HG03460 (cell line): ENCODE measurements around the gene SLFN14.
"Not testable (repeated sequence)": the region's sequence is repeated elsewhere in the genome, so short reads cannot be mapped to it uniquely, and the experiment has no call there.

Experiments
- ATAC-seq: cut with Tn5 transposase; IDR thresholded peaks from one replicate; pipeline ENCODE4 v1.9.1; 2021; ENCODE audit not compliant: unreplicated experiment

Gene SLFN14

DNA sequence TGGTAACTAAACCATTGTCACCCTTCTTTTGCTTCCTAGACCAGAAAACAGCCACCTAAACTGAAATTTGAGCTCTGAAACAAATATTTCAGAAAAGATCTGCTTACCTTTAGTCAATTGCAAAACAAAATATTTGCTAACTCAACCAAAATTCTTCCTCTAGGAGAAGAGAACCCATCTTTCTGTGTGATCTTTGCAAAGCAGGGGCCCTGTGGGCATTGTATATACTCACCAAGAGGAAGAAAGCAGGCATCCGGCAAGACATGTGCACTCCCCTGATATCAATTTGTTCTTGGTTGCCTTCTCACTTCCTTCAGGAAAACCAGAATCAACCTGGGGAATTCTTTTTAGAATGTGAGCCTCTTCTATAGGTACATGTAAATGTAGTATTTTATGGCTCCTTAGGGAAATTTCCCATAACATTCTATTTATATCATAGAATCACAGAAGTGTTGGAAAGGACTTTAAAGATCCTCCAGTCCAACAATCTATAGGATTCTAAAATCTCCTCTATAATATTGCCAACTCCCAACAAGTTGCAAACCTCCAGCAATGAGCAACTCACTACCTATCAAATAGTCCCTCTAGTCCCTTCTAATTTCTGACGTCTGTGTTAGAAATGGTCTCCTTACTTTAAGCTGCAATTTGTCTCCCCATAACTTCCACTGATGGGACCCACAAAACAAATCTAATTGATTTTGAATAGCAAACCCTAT lies 966 bp downstream of the SLFN14 start:
- no peak for ATAC-seq

DNA sequence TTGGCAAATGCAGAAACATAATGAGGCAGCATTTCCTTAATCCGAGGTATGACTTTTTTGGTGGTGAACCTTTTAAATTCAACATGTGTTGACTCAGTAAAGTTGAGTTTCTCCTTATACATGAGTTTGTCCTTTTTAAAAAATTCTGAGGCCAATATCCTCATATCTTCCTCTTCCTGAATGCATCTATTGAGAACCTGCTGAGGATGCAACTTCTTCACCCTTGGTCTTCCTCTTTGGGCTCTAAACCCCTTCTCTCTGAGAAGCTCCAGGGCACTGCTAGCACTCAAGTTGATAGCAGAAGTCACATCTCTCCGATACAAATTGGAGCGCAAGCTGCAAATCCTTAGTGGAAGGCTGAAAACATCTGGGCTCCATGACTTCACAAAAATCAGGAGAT lies 3.3 kb downstream of the SLFN14 start:
- no peak for ATAC-seq

DNA sequence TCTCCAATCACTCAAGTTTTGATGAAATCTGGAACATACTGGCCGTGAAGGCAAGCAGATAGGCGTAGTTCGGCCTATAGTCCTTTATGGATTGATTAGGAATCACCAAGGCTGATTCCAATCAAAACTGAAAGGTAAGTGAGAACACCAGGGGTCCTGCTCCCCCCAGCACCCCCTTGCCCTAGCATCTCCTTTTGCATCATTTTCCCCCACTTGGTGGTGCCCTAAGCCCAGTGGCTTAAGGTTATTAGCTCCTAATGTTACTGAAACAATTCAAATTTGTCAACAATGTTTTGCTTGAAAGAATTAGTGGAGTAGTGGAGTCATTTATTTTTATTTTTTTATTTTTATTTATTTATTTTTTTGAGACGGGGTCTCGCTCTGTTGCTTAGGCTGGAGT lies 4.9 kb downstream of the SLFN14 start:
- ATAC-seq = no peak

DNA sequence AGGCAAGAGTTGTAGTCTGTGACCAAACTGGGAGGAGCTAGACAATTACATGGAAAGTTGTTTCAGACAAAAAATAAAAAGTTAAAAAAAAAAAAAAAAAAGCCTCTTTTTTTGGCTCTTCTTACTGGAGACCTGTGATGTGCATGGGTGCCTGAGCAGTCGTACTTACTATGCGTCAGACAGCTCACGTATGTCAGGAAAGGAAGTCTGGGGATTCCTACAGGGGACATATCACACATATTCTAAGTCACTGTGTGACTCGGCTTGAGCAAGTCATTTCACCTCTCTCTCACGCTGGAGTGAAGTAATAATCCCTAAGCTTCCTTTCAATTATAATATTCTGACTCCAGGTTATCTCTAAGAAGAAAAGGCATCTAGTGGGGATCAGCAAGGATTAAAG lies 6.0 kb downstream of the SLFN14 start:
- no peak for ATAC-seq

DNA sequence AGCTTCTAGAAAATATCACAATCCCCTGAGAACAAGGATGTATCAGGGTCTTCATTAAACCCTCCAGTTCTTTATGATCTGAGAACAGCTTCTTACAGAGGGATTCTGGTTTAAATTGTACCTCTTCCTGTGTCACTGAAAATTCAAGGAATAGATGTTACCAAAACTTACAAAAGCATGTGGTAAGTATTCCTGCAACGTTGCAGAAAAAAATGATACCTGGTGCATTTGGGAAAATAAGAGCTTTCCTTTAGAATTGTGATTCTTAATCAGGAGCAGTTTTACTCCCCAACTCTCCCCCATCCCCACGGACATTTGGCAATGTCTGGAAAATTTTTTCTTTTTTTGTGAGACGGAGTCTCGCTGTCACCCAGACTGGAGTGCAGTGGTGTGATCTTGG lies 7.3 kb downstream of the SLFN14 start:
- no peak for ATAC-seq

DNA sequence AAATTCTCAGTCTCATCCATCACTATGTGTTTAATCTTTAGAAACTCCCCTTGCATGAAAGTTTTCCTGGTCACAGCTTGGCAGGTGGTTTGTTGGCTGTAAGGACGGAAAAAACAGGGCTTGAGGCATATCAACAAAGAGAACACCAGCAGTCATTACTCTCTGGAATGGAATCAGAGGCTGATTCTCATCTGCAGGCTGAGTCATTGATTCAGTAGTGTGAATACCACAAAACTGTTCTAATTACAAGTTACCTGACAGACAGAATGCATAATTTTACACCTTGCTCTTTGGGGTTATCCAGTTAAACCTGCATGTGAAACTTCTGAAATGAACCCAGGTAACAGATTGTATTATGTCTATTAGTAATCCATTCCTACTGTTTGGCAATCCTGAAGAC lies 11.6 kb downstream of the SLFN14 start:
- ATAC-seq = no peak

DNA sequence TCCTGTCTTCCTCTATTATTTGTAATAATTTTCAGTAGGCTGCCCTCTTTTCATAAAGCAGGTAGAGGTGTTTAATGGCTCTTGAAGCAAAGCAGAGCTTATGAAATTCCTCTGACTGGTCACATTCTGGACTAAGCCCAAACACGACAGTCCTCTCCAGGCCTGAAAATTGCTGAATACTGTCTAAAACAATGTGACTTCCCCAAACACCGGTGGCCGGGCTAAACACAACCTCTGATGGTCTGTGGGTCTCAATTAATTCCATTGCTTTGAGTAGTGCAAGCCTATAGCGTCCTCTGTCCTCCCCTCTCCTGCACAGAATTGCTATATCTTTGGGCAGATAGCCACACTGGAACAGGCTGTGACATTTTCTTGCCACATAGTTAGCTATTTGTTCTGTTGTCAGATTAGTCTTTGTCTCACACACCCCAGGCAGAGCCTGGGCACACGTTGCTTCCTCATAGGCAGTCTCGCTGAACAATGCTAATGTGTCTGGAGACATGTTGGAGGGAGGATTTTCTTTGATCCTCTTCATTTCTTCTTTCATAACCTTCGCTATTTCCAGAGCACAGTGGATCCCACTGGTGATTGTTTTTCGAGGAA lies 12.3 kb downstream of the SLFN14 start:
- no peak for ATAC-seq

DNA sequence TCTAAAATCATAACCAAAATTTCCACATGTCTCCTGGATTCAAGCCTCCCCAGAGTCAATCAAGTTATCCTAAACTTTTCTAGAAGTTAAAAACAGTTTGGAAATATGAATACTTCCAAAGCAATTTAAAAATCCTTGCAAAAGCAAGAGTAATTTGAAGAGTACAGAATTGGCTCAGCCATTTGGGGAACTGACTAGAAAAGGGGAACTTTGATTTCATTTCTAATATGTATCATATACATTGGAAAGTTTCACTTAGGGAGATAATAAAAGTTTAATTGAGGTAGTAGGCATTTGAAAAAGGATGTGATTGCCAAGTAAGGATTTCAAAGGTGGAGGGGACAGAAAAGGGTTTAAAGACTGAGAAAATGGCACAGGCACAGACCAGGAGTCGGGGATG lies 14.1 kb downstream of the SLFN14 start:
- ATAC-seq = no peak

DNA sequence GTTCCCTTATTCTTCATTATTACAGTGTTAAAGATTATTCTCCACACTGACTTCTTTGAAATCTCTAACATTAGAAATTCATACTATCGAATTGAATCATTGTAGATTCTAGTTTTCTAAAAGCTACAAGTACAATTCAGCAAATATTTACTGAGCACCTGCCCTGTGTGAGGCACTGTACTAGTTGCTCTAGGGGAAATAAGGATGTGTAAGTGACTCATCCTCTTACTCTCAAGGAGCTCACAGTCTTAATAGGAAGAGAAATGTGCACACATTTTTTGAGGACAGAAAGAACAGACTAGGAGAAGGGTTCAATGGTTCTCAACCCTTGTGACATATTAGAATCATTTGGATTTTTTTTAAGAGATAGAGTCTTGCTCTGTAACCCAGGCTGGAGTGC lies 15.5 kb downstream of the SLFN14 start:
- ATAC-seq = no peak

DNA sequence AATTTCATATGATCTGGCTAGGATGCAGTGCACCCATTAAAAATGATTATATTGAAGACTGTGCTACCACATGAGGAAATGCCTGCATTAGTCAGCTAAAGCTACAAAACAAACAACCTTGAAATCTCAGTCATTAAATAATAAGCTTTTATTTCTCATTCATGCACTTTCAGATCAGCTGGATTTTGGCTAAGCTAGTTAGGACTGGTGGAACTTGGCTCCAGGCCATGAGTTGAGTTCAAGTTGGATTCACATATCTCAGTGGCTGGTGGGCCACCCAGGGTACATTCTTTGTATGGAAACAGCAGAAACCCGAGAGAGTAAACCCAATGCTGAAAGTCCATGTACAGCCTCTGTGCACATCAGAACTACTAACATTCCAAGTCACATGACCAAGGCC lies 16.8 kb downstream of the SLFN14 start:
- no peak for ATAC-seq

DNA sequence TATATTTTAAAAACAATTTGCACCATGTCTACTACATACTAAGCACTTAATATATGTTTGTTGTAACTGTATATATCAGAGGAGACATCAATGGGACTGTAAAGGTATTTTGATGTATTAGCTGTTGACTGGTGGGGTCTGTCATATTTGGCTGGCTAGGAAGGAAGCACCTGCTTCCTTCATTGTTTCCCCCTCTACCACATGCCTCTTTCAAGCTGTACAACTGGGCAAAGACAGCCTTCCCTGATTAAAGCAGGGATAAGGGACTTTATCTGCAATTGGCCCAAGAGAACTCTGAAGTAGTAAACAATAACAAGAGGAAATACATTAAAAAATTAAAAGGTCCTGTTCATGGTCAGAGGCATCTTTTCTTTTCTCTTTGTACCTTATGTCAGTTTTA lies 17.6 kb downstream of the SLFN14 start:
- no peak for ATAC-seq

DNA sequence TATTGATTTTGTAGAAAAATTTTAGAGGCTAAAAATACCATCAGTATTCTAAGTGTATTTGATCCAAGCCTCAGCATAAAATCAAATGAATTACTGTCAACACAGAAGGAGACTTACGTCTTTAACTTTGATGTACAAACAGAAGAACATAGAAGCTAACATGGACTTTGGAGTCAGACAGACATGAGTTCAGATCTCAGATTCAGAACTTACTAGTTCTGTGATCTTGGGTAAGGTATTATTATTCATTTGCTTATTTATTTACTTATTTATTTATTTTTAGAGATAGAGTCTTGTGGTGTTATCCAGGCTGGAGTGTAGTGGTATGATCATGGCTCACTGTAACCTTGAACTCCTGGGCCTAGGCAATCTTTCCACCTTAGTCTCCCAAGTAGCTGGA lies 19.2 kb downstream of the SLFN14 start:
- ATAC-seq = no peak

DNA sequence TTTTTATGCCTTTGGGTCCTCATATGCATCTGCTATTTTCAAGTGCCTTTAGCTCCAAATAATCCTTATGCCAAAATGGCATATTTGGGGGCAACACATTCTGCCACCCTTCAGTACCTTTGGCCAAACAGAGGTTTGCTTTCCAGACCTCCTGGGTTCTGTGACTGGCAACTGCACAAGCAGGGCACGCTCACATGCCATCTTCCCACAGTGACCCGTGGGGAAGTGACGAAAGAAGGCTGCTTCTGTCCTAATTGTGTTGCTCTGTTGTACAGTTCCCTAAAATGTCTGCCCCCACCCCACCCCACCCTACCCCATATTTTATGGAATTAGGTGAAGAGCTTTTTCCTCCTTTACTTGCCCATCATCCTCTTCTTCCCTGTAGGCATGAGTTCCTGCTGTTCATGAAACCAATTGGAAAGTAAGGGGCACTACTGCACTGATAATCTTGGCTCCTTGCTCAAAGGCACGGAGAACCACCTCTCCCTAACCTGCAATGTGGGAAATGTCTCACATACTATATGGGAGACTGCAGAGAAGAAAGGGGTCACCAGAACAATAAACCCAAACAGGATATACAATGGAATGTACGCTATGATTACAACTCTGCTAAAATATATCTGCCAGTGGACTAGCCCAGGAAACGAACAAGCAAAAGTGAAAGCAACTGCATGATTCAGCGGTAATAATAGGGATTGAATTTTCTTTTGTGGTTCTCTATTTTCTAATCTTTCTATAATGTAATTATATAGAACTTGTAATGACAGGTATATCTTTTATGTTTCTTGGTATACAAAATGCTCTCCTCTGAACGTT lies 19.8 kb downstream of the SLFN14 start:
- no peak for ATAC-seq

DNA sequence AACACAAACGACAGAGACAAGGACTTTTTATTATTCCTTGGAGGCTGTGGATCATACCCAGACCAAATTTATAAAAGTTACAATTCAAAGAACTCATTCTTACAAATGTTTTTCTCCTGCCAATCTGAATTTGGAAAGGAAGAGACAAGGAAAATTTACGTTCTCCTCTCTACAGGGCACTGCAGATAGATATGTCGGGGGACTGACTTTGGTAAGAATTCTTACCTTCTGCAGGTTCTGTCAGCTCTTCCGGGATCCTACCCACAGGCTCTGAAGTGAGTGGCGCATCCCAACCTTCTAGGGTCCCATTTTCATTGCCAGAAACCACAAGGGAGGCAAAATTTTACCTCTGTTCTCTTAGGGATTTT lies 21.0 kb downstream of the SLFN14 start:
- no peak for ATAC-seq

DNA sequence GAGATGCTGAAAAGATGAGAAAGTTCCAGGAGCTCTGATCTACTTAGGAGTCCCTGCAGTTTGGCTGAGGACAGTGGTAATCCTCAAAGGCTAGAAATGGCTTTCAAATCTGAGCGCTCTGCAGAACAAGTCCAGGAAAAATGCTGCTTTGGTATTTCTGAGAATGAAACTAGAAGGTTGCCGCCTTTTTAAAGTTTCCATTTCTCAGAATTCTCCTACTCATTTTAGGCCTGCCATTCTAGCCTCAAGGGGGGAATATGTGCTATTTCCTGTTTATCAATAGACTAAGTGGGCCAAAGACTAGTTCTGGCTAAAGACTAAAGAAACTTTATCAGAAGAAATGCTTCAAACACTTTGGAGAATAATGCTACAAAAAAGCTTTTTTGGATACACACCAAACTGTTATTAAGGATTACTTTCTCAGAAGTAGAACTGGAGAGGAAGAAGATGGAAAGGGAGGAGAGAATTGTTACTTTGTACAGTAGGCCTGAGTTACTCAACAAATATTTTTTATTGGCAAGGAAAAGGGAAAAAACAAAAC lies 22.9 kb downstream of the SLFN14 start, which contains the start of gene SLFN12L:
SLFN12L (minus strand) TSS at position 78 of the 541 bp plus-strand sequence. CDS start 15,314 bp downstream, outside the sequence.
- no peak for ATAC-seq

DNA sequence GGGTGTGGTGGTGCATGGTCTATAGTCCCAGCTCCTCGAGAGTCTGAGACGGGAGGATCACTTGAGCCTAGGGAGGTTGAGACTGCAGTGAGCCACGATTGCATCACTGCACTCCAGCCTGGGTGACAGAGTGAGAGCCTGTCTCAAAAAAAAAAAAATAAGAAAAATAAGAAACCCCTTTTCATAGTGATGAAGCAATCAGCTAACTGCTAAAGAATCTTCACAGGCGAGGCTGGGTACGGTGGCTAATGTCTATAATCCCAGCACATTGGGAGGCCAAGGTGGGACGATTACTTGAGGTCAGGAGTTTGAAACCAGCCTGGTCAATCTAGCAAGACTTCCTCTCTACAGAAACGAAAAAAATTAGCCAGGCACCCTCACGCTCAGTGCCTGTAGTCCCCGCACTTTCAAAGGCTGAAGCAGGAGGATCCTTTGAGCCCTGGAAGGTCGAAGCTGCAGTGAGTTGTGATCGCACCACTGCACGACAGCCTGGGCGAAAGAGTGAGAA lies 23.9 kb downstream of the SLFN14 start:
- no peak for ATAC-seq

DNA sequence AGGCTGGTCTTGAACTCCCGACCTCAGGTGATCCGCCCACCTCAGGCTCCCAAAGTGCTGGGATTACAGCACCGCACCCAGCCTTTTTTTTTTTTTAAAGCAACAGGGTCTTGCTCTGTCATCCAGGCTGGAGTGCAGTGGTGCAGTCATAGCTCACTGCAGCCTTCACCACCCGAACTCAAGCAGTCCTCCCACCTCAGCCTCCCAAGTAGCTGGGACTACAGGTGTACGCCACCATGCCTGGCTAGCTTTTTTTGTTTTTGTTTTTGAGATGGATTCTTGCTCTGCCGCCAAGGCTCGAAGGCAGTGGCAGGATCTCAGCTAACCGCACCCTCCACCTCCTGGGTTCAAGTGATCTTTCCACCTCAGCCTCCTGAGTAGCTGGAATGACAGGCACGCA lies 25.2 kb downstream of the SLFN14 start:
- ATAC-seq = not testable (repeated sequence)

DNA sequence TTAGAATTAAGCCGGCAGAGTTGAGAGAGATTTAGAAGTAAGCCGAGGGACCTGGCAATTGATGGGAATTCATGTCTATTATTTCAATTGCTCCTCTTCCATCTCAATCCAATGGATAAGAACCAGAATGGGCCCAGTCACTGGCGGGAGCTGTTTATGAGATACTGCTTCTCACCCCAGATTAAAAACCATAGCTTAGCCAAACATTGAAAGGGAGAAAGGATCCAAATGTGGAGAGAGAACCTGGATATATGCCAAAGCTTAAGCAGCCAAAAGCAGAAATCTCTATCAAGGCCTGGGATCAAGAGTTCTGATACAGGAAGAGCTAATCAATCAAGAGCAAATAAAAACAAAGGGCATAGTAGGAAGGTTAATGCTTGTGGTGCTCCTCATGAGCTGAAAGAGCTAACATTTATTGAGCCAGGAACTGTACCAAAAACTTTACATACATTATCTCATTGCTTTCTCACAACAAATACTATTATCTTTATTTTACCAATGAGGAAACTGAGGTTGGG lies 26.0 kb downstream of the SLFN14 start:
- no peak for ATAC-seq

DNA sequence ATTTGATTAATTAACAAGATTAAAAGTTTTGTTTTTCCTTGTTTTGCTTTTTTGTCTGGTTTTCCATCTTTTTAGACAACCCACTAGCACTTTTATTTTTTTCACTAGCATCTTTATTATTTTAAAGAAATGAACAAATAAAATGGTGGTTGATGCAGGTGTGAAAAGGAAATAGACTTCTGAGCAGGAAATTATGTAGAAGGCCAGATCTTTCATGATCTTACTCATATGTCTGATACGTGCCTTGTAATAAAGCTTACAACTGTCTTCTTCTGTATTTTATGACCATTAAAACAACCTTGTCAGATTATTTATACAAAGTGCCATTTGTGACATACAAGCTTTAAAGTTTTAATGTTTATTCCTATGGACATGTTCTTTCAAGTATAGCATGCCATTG lies 29.5 kb downstream of the SLFN14 start:
- ATAC-seq = no peak

DNA sequence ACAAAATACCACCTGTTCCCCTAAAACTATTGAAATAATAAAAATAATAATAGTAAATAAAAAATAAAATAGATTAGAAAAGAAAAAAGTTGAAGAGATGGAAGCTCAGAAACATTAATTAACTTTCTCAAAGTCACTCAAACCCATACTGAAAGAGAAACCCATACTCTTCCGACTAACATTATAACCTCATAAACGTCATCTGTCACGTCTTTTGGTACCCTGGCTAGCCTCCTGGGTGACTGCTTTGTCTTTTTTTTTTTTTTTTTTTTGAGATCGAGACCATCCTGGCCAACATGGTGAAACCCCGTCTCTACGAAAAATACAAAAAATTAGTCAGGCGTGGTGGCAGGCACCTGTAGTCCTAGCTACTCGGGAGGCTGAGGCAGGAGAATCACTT lies 30.8 kb downstream of the SLFN14 start:
- no peak for ATAC-seq

DNA sequence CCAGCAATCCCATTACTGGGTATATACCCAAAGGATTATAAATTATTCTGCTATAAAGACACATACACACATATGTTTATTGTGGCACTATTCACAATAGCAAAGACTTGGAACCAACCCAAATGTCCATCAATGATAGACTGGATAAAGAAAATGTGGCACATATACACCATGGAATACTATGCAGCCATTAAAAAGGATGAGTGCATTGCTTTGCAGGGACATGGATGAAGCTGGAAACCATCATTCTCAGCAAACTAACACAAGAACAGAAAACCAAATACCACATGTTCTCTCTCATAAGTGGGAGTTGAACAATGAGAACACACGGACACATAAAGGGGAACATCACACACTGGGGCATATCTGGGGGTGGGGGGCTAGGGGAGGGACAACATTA lies 31.3 kb downstream of the SLFN14 start:
- not testable (repeated sequence) for ATAC-seq
